ENCODE measurements around the gene AKT1. TPM values are rescaled to one million over a fixed set of nuclear protein-coding genes. Genes with fewer than 3 reads are reported as not detected.
A peak's percentile ranks its signal among the peaks of the same experiment; 100 is the strongest.

Gene AKT1
- total RNA-seq, 1 donor from 2014 or later, result 57.3 TPM

DNA sequence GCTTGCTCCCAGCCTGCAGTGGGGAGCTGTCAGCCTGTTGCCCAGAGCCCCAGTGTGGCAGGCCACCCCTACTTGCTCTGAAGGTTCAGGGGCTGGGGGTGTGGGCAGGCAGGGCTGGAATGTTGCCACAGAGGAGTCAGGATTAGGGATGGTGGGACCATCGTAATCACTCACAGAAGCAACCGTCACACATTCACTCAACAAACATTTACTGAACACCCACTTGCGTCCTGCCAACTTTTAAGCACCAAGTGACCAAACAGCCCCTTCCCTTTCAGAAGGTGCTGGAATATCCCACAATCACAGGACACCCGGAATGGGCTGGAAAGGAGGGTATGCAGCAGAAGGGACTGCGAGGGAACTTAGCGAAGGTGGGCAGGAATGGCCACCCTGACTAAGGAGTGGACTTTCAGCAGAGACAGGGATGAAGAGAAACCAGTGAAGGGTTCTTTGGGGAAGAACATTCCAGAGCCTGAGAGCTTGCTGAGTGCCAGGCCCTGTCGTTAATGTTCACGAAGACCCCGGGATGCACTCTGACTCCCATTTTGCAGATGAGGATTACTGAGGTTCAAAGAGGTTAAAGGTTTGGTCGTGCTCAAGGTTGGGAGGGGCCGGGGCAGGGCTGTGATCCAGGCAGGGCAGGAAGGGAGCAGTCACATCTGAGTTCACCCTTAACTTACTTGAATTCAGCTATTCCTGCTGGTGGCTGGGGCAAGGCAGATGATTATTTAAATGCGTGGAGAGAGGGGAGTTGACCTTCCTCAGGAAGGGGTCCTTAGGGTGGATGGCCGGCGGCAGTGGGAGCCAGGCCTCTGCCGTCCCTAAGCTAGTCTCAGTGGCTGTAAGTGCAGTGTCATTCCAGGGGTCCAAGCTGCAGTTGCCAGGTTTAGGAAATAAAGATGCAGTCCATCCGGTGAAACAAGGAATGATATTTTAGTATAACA lies 3.0 kb upstream of the AKT1 start:
- ATAC-seq, result no peak

DNA sequence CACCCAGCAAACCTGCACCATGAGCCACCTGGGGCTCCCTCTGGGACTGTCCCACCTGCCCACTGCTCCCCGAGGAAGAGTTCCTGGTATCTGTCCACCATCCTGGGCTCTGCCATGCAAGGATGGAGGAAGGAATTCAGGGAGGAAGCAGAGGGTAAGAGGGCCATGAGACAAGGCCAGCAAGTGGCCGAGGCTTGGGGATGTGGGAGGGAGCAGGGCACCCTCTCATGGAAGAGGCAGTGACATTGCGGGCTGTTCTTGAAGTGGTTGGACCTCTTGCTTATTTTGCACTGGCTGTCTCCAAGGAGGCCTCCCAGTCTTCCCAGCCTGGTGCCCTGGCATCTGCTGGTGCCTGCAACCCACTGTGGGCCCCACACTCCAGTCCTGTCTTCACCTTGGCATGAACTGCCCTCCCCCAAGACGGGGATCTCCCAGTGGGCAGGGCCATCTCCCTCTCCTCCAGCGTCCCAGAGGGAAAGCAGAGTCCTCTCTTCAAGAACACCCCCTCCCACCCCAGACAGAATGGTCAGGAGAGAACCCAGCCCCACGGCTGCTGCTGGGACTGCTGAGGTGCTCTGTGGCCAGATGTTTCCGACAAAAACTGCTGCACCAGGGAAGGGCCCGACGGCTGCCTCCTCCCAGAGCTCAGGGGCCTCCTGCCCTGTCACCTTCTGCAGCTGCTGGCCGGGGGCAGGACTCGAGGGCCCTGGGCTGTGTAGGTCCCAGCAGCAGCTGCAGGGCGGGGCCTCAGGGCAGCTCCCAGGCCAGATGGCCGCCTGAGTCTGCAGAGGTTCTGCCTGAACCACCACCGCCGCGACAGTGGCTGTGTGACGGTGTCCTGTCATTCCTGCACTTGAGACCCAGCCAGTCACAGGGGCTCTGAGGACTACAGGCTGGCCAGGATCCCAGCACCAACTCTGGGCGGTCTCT lies 1.8 kb upstream of the AKT1 start:
- no peak for ATAC-seq

DNA sequence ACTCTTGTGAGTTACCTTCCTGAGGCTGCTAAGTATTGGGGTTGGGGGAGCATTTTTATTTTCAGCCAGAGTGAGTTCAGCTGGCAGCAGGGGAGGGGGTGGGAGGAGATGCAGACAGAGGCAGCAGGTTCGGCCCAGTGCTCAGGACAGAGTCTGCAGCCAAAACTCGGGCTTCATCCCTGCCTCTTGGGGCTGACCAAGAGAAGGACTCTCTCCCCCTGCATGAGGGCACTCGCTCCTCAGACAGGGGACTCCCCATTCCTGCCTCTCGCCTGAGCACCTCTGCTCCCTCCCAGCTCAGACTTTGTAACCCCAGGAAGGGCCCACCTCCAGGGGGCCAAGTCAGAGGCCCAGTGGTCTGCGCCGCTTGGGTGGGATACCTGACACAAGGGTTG lies 1.1 kb upstream of the AKT1 start:
- ATAC-seq, result no peak

DNA sequence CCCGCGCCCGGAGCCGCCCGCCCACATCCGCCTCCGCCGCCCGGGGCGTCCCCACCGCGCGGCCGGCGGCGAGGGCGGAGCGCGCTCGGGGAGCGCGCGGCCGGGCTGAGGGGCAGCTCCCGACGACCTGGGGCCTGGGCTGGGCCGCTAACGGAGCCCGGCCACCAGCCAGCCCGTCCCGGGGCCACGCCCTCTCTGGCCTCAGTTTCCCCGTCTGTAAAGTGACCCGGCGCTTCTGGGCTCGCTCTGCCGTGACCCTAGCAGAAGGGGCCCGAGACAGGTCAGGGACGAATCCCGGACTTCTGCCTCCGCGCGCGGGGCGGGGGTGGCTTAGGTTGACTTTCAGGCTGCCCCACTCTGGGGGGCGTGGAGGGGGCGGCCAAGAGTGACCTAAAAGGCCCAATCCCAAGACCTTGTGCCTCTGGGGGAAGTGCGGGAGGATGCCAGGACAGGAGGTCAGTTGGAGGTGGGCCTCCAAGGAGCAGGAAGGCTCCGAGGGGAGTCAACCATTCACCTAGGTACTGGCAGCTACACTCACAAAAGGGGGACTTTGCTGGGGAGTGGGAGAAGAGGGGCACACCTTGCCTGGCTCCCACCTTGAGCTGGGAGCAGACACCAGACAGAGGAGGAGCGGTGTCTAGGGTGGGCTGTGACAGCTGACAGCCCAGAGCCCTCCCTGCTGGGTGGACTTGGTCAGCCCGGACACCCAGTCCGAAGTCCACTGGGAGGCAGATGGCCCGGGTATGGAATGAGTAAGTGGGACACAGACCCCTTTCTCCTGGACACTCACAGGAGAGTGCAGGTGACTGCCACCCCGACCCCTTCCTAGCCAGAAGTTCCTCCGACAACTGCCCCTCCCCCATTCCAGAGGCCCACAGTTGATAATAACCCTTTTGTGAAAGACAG lies 486 bp upstream of the AKT1 start:
- peak; percentile 31 for ATAC-seq

DNA sequence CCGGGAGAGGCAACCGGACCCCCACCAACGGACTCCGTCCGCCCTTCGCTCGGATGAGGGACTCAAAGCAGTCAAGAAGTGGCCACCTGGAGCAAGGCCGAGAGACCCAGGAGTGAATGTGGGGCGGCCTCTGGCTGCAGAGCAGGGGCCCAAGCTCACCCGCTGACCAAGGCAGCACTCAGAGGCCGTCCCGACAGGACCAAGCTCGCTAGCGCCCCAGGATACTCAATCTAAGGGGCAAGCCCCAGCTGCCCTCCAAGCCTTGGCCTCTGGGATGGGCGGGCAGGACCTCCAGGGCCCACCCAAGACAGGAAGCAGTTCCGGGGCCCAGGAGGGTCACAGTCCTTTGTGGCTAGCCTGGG lies 936 bp downstream of the AKT1 start:
- no peak for ATAC-seq

DNA sequence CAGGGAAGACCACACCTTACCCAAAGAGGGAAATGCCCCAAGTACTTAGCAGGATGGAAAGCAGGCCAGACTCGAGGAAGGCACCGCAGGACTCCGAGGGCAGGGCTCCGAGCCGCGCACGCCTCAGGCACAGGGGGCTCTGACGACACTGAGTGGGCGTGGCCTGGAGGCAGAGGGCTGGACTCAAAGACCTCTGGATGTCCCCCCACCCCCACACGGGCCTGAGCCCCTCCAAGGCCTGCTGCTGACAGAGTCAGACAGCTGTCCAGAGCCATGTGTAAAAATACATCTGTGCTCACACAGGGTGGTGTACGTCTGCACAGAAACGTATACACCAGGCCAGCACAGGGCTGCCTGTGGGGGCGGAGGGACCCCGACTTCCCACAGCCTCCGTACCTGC lies 1.4 kb downstream of the AKT1 start:
- ATAC-seq, result peak; percentile 28

DNA sequence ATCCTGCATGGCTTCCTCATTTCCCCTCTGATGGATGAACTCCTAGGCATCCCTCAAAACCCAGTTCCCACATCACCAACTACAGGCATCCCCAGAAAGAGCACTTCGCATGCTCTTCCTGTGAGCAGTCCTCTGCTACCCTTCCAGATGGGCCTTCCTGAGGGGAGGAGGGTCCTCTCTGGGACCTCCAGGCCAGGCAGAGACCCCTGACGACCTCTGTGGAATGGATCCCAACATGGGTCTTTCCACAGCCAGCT lies 1.9 kb downstream of the AKT1 start:
- ATAC-seq, result no peak

DNA sequence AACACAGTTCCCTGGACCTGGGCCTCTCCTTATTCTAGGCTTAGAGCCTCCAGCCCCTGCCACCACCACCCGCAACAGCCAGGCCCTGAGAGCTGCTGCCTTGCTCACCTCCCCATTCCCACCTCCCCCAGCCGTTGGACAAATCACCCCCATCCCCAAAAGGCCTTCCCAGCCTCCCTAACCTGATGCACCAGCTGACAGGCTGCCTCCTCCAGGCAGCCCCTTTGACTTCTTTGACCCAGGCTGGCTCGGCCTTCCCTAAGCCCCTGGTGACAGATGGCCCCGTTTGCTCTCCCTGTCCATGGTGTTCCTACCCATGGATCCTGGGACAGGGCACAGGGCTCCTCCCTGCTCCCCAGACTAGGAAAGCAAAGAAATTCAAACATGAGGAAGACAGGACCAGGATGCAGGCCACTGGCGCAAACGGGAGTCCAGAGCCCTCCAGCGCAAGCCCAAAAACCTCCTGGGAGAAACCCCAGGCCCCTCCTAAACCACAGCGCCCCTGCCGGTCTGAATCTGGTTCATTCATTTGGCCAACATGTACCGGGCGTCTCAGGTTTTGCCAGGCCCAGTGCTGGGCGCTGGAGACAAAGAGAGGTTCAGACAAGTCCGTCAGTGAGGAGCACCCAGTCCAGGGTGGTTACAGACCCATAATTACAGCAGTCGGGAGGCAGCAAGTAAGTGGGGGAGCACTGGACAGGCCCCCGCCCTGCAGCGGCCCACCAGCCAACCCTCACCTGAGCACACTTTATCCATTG lies 2.4 kb downstream of the AKT1 start:
- no peak for ATAC-seq

DNA sequence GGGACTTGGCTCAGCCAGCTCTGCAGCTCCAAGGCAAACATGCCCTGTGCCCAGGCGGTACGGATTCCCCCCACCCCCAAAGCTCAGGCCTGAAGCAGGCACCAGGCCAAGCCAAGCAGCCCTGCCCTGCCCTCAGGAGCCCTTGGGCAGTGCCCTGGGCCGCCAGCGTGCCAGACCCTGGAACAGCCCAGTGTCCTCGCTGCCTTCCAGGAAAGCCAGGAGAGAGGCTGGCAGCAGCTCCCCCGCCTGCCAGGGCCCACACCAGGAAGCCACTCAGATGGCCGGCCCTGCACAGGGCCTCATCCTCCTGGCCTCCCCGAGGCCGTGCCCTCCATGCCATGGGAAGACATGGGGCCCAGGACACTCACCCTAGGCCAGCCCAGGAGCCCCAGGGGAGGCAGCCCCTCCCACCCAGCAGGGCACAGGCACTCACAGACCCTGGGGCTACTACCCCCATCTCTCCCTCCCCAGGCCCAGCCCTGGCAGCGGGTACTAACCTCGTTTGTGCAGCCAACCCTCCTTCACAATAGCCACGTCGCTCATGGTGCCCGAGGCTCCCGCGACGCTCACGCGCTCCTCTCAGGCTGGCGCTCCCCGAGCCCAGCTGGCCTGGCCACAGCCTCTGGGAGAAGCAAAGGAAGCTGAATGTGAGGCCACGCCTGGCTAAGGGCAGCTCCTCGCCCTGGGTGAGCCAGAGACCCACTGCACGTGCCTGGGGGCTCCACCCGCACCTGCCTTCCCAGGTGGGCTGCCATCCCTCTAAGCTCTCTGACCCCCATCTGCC lies 3.3 kb downstream of the AKT1 start:
- no peak for ATAC-seq

DNA sequence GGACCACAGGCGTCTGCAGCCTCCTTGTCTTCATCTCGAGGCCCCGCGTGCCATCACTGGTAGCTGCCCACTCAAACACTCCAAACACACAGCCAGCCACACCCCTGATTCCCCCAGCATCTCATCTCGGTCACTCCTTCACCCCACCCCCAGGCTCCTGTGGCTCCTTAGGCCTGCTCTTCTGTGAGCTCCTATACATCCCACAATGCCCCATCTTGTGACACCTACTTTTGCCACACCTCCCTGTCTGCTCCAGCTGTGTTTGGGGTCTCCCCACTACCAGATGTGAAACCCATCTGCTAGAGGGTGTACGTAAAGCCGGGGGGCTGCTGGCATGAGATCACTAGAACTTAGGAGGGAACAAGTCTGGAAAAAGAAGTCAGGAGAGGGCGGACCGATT lies 4.1 kb downstream of the AKT1 start:
- ATAC-seq, result no peak

DNA sequence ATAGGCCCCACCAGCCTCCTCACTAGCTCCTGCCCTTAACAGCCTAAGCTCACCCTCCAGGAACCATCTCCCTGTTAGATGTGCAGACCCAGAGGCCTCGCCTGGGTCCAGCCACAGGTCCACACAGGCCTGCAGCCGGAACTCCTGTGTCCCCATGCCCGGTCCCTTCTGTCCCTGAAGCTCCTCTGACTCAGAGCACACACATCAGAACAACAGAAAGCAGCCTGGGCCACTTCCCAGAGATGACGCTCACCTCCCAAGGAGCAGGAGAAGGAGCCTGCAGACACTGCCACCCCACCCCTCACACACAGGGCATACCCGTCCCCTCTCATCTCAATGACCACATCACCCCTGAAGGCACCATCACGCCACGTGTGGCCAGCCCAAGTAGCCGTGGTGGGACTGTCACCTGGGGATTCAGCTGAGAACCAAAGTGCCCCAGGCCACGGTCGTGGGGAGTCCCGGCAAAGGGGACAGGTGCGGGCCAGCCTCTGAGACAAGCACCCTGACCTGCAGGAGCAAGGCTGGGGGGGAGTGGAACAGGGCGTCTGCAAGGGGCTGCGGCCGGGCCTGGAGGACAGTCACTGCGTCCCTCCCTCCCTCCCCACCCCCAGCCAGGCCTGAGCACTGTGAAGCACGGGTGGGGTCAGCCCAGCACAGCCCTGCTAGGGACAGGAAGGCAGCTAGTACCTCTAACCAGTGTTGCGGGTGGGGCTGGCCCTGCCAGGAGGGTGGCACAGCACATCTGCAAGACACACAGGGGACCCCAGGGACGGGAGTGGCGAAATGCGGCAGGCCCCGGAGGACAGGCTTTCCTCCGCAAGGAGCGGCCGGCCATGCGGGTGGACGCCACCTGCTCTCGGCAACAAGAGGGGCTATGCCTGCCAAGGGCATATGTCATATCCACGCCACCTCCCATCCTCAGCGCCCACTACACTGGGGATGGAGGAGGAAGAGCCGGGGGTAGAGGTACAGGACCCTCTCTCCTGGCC lies 5.5 kb downstream of the AKT1 start:
- no peak for ATAC-seq

DNA sequence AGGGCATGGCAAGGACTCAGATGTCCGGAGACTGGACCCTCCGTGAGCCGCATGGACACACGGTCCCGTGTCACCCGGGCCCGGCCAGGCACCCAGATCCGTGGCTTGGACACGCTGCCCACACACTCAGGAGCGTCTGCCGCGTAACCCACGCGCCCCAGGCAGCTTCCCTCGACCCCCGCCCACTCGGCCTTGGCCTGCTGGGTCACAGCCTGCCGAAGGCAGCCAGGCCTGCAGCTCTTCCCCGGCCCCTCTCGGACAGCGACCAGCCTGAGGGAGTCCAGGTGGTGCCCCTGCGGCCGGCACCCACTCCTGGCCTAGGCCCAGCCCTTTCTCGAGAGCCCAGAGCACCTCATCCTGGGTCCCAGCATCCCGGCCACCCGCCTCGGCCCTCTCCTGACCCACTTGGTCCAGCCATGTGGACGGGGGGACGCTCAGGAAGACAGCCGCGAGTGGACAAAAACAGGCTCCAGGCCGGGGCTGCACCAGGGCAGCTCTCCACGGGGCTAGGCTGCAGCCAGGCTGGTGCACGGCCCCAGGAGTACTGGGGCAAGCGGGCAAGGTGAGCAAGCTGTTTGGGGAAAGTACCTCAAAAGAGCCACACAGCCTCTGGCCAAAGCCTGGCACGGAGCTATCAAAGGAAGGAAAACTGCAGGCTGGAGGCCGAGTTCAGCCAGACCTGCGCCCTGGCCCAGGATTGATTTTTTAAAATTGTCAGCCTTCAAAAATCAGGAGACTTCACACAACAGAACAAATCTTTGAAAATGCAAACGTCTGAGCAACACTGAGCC lies 6.5 kb downstream of the AKT1 start:
- no peak for ATAC-seq

DNA sequence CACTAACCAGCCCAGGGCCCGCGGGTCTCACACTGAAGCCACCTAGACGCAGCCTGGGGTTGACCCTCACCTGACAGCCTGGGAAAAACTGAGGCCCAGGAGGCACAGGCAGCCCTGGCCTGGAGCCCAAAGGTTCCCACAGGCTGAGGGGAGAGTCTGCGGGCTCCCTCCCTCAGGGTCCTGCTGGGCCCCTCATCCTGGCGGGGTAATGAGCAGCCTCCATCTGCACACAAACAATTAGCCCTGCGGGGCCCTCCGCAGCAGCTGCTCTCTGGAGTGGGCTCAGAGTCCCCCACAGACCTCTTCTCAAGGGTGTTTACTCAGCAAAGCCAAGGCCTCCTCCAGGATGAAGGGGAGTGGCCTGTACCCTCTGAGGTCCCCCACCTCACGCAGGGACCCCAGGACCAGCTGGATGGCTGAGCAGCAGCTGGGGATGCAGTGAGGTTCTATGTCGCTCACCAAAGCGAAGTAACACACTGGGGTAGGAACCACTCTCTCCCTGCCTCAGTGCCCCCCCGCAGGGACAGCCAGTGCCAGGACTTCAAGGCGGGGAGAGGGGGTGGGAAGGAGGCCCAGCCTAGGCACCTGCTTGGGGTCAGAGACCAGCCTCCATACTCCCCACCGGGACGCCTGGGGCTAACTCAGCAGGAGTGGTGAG lies 7.3 kb downstream of the AKT1 start:
- ATAC-seq, result no peak

DNA sequence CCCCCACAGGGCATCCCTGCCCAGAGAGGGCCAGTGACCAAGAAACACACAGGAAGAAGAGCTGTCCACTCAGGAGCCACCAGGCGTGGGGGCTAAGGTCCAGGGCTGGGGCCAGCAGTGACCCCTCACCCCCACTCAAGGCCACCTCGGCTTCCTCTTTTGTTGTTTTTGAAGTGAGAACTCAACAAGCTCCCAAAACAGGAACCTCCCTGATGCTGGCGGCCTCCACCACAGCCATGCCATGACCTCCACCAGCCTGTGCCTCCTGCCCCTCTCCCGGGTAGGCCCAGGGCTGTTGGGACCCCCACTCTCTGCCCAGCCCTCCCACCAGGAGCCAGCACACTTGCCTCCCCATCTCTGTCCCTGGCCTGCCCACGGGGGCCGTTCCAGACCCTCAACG lies 7.8 kb downstream of the AKT1 start:
- ATAC-seq, result no peak

DNA sequence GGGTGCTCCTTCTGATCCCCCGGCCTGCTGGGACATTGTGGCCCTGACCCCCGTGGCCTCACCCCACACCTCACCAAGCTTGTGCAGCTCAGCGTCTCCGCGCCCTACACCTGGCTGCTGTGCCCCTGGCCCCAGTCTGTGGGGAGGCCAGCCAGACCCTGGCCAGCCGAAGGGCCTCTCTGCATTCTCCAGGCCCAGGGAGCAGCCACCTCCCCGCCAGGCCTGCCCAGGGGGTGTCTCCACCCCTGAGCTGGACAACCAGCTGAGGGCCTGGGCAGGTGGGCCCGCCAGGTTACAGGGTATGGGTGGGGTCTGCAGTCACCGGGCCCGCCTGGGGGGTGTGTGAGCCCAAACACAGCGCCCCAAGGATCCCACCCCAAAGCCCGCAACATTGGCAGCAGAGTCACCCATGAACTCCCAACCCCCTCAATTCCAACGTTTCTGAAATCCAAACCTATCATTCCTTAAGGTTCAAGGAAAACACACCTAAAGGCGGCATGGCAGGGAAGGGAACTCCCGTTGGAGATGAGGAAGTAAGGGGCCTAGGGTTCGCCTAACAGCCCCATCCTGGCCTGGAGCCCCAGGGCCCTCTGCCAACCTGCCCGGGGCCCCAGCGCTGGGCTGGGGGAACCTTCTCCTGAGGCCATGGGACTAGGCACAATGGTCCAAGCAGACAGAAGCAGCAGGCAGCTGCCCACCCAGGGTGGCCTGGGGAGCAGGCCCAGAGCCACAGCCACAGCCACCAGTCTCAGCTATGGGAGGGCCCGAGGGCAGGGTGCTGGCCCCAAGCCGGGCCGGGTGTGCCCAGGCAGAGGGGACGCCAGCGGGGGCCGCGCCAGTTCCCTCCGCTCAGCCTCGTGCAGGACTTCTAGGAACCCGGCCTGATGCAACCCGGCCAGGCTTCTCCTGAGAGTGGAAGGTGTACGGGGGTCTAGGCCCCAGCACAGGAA lies 8.5 kb downstream of the AKT1 start:
- ATAC-seq, result no peak

DNA sequence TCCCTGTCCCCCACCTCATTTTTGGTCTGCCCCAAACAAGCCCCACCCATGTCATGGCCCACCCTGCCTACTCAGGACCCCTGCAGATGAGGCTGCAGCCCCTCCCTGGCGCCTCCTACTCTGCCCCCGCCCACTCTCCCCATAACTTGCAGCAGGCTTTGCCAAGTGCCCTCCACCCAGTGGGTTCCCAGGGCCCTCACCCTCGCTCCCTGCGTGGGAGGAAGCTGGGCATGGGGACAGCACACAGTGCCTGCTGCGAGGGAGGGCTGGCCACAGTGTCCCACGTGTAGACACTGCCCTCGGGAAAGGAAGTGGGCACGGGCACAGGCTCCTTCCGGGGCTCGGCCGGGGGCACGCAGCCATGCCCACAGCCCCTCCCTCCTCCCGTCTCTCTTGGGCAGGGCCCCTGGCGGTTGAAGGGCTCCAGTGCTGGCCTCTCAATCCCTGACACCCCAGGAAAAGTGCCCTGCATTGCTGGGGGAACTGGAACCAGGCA lies 9.4 kb downstream of the AKT1 start:
- no peak for ATAC-seq

DNA sequence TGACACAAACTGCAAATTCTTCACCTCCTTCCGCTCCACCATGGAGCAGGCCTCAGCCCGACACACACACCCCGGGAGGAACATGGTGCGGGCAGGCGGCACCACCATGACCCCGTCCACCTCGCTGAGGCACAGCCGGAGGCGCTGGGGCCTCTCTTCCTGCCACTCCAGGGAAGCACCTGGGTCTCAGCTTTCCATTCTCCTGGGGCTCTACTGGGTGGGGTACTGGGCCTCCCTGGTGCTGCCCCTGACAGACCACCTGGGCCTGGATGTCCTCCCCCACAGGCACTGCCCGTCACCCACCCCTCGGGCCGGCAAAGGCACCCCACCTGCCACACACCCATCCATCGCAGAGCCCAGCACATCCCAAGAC lies 9.9 kb downstream of the AKT1 start:
- ATAC-seq, result no peak

Measured in esophagus mucosa (tissue), 1 donor.